Chondrocyte (in vitro differentiated cells): Measurements from ENCODE around the gene FLII. TPM values are rescaled to one million over a fixed set of nuclear protein-coding genes. Genes with fewer than 3 reads are reported as not detected.
A peak's percentile ranks its signal among the peaks of the same experiment; 100 is the strongest.

ENCODE experiments used
- DNase-seq: peaks from one replicate; pipeline ENCODE4 v3.0.0; 2021; ENCODE audit warnings: mixed read lengths, low spot score
- H3K27ac Mint-ChIP-seq: one replicate; pipeline ENCODE4 v1.8.0; 2021; ENCODE audit warnings: mild to moderate bottlenecking, moderate library complexity, mixed read lengths; ENCODE audit not compliant: unreplicated experiment
- H3K27me3 Mint-ChIP-seq: 2 replicates; pipeline ENCODE4 v1.8.0; 2021; ENCODE audit warnings: low read depth, mixed read lengths
- H3K36me3 Mint-ChIP-seq: 2 replicates; pipeline ENCODE4 v1.8.0; 2021; ENCODE audit warnings: low read depth, mixed read lengths
- H3K4me1 Mint-ChIP-seq: 2 replicates; pipeline ENCODE4 v1.8.0; 2021; ENCODE audit warnings: low read depth, mild to moderate bottlenecking, mixed read lengths
- H3K4me3 Mint-ChIP-seq: one replicate; pipeline ENCODE4 v1.8.0; 2021; ENCODE audit warnings: mild to moderate bottlenecking, moderate library complexity, mixed read lengths; ENCODE audit not compliant: unreplicated experiment
- H3K9me3 Mint-ChIP-seq: 2 replicates; pipeline ENCODE4 v1.8.0; 2021; ENCODE audit warnings: low read depth, mixed read lengths
- total RNA-seq: library from RNA; stranded (reverse); gene quantifications from 3 replicates; pipeline ENCODE4 v1.2.1, GENCODE V29; 2021
- TF ChIP-seq, protein P1 (sequence below): fragments of 200-600 bp; sonication (generic); IDR thresholded peaks from 2 replicates; pipeline ENCODE4 v1.5.0; 2021; ENCODE audit warnings: antibody characterized with exemption, mild to moderate bottlenecking, moderate library complexity

FLII gene
- total RNA-seq, 1 donor from 2014 or later: 228 TPM

DNA sequence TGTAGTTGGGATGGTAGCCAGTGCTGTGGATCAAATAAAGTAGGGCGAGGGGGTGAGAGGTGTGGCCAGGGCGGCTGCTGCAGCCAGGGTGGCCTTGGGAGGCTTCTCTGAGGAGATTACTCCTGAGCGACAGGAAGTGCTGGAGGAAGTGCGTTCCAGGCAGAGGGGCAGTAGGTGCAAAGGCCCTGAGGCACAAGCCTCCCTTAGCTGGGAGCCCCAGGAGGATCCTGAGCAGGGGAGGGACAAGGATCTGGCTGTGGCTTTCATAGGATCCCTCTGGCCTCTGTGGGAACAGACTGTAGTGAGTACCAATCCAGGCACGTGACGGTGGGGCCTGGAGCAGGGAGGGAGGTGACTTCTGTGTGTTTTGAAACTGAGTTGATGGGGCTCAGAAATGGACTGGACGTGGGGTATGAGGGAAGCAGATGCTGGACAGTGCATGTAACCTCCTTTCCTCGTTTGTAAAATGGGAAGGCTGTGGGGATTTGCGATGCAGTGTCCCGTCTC, 30.3 kb downstream of the FLII start:
- DNase-seq: no peak
- TF ChIP-seq, protein P1, sequence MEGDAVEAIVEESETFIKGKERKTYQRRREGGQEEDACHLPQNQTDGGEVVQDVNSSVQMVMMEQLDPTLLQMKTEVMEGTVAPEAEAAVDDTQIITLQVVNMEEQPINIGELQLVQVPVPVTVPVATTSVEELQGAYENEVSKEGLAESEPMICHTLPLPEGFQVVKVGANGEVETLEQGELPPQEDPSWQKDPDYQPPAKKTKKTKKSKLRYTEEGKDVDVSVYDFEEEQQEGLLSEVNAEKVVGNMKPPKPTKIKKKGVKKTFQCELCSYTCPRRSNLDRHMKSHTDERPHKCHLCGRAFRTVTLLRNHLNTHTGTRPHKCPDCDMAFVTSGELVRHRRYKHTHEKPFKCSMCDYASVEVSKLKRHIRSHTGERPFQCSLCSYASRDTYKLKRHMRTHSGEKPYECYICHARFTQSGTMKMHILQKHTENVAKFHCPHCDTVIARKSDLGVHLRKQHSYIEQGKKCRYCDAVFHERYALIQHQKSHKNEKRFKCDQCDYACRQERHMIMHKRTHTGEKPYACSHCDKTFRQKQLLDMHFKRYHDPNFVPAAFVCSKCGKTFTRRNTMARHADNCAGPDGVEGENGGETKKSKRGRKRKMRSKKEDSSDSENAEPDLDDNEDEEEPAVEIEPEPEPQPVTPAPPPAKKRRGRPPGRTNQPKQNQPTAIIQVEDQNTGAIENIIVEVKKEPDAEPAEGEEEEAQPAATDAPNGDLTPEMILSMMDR: no peak
- no peak overlapping the region for H3K4me3 Mint-ChIP-seq
- no peaks in the 10 kb centered on the region for H3K27me3 Mint-ChIP-seq
- no peaks in the 10 kb centered on the region for H3K36me3 Mint-ChIP-seq
- H3K4me1 Mint-ChIP-seq: peaks cover 28% of the 10 kb centered on the region
- H3K9me3 Mint-ChIP-seq: no peaks in the 10 kb centered on the region
- no peak overlapping the region for H3K27ac Mint-ChIP-seq

DNA sequence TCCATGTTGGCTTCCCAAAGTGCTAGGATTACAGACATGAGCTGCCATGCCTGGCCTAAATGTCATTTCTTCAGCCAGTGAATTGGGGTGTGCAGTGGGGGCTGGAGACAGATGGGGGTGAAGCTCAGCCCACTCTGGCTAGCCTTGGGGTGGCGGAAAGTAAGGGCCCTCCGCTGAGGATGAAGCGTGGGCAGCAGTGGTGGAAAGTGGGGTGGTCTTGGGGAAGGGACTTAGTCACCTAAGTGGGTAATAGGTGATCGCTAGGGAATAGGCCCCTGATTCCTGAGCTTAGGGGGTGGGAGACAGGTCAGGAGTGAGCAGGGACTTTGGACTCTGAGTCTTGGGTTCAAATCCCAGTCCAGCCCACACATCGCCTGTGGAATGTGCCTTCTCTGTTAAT, 30.9 kb downstream of the FLII start:
- no peaks in the 10 kb centered on the region for H3K36me3 Mint-ChIP-seq
- no peaks in the 10 kb centered on the region for H3K27me3 Mint-ChIP-seq
- H3K4me3 Mint-ChIP-seq: no peak overlapping the region
- H3K27ac Mint-ChIP-seq: no peak overlapping the region
- no peaks in the 10 kb centered on the region for H3K9me3 Mint-ChIP-seq
- TF ChIP-seq, protein P1: no peak
- no peak for DNase-seq
- peaks cover 28% of the 10 kb centered on the region for H3K4me1 Mint-ChIP-seq

GRCh38 chr17:18226284-18226945, 32.1 kb downstream of the FLII start:
- Mint-ChIP-seq H3K27me3 (no peaks in the 10 kb centered on the region), H3K36me3 (no peaks in the 10 kb centered on the region)

DNA sequence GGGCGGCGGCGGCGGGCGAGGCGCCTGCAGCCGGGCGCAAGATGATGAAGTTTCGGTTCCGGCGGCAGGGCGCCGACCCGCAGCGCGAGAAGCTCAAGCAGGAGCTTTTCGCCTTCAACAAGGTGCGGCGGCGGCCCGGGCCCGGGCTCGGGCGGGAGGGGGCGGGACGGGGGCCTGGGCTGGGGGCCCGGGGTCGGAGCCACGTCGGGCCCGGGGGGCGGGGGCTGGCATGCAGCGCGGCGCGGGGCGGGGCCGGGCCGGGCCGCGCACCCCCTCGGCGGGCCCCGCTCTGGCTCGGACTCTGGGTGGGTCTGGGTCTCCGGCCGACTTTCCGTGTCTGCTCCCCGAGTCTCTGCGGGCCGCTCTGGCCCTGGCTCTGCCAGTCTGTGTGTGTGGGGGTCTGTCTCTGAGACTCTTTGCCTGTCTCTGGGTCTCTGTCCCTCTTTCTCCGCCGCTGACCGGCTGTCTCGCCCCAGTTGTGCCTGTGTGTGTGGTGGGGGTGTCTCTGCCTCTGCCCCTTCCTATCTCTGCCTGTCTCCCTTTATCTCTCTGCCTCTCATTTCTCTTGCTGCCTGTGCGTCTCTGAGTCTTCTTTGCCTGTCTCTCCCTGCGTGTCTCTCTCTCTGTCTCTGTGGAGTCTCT, 32.8 kb downstream of the FLII start:
- Mint-ChIP-seq H3K9me3 (no peaks in the 10 kb centered on the region), H3K27ac (peak overlapping the region; percentile 88), H3K4me1 (peaks cover 28% of the 10 kb centered on the region), H3K4me3 (peak overlapping the region; percentile 98), H3K27me3 (no peaks in the 10 kb centered on the region), H3K36me3 (no peaks in the 10 kb centered on the region)
- TF ChIP-seq, protein P1: no peak
- DNase-seq: no peak

More at GRCh38 chr17:18226284-18226945, 32.1 kb downstream of the FLII start:
- Mint-ChIP-seq H3K4me3 (peak overlapping the region; percentile 98), H3K27ac (peak overlapping the region; percentile 88), H3K4me1 (peaks cover 28% of the 10 kb centered on the region), H3K9me3 (no peaks in the 10 kb centered on the region)
- DNase-seq: no peak
- TF ChIP-seq, protein P1: no peak

DNA sequence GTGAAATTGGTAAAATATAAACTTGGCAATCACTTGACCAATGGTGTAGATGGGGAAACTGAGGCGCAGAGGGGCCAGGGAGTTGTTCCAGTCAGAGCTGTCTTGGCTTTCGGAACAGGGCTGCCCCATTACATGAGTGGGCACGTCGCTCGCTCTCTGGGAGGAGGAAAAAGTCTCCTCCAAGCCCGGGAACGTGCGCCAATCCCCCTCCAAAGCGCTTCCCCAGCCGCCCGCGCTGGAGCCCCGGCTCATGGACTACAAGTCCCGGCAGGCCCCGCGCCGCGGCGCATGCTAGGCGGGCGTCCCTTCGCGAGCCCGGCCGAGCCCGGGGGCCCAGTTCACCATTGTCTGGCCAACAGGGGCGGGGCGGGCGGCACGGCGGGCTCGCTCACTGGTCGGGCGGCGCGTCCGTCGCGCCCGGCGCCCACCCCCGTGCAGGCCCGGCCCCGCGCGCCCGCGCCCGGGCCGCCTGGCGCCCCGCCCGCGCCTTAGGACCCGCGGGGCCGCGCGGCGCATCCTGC, 33.4 kb downstream of the FLII start, which contains the start of gene LLGL1:
Gene LLGL1, plus strand, starts transcription at position 515 of the 521 bp plus-strand sequence. CDS start 48 bp downstream, outside the sequence.
- H3K27me3 Mint-ChIP-seq: no peaks in the 10 kb centered on the region
- DNase-seq: peak; percentile 99
- H3K36me3 Mint-ChIP-seq: no peaks in the 10 kb centered on the region
- peaks cover 28% of the 10 kb centered on the region for H3K4me1 Mint-ChIP-seq
- H3K9me3 Mint-ChIP-seq: no peaks in the 10 kb centered on the region
- H3K27ac Mint-ChIP-seq: peak within 1 kb of the TSS; percentile 88
- H3K4me3 Mint-ChIP-seq: peak within 1 kb of the TSS; percentile 98
- TF ChIP-seq, protein P1: no peak
